Measurements from ENCODE around the gene MYG1. TPM values are rescaled to one million over a fixed set of nuclear protein-coding genes. Genes with fewer than 3 reads are reported as not detected.

Gene MYG1
- polyA plus RNA-seq, 3 donors, result 49.3 to 64.3 (median 55.7) TPM

- no peak overlapping the region for H3K4me2 ChIP-seq (replicated peaks; ENCODE audit: extremely low read depth, low read length, poor library complexity, severe bottlenecking)
- intact Hi-C loops (cut with micrococcal nuclease), result loop anchor here in 1 of 2 donors (10.0 kb wide), 1 partner anchor 113 kb away; no protein-coding TSS in a partner anchor
- H3K36me3 Mint-ChIP-seq, result no peaks in the 10 kb centered on the region
- no peak overlapping the region for H3K4me3 ChIP-seq (replicated peaks in 1 of 3; ENCODE audit: low read depth in 2 of 3, low read length in 3 of 3)
- no peaks in the 10 kb centered on the region for H3K79me2 ChIP-seq (ENCODE audit: insufficient read depth, low read length)
- TF ChIP-seq CTCF (IDR thresholded peaks at IDR 0.05), result peak; percentile 57
- peaks cover 22 to 43% (median 39%) of the 10 kb centered on the region in 3 donors for H3K27me3 Mint-ChIP-seq (ENCODE audit: low read depth in 3 of 3)
- DNase-seq, result peak in 1 of 3 donors; percentile 25
- H3K4me1 Mint-ChIP-seq, result peaks cover 19% of the 10 kb centered on the region
- no peak overlapping the region for H3K27ac ChIP-seq (ENCODE audit: low read depth in 1 of 2, low read length in 2 of 2)
- no peak overlapping the region for H2AFZ ChIP-seq (ENCODE audit: insufficient read depth, low read depth, low read length, poor library complexity, severe bottlenecking)
- peaks cover 14 to 24% of the 10 kb centered on the region in 2 donors for H3K27me3 ChIP-seq (ENCODE audit: control insufficient read depth in 2 of 2, insufficient read depth in 2 of 2, low read length in 2 of 2)
- peaks cover 23 to 25% of the 10 kb centered on the region in 2 donors for H3K4me1 ChIP-seq (ENCODE audit: control insufficient read depth in 1 of 2, insufficient read depth in 2 of 2, low read length in 2 of 2)
- H3K9me3 Mint-ChIP-seq, result peaks cover 0 to 6% (median 0%) of the 10 kb centered on the region in 7 donors
- 86% methylated on average over 2 of the region's 3 CpGs for WGBS (ENCODE audit: insufficient coverage)
- H4K20me1 ChIP-seq (ENCODE audit: insufficient read depth, low read length), result no peaks in the 10 kb centered on the region
- H3K36me3 ChIP-seq (replicated peaks in 1 of 2; ENCODE audit: control insufficient read depth in 1 of 2, insufficient read depth in 2 of 2, low read length in 2 of 2), result no peaks in the 10 kb centered on the region
- peak overlapping the region in 1 of 2 donors; percentile 36 for H3K4me3 Mint-ChIP-seq
- H3K9ac ChIP-seq (ENCODE audit: insufficient read depth, low read length, poor library complexity, severe bottlenecking), result peak overlapping the region; percentile 8
- no peak overlapping the region for H3K27ac Mint-ChIP-seq
- H3K9me3 ChIP-seq (replicated peaks in 1 of 2; ENCODE audit: control insufficient read depth in 1 of 2, insufficient read depth in 1 of 2, low read length in 2 of 2), result peaks cover 0 to 4% of the 10 kb centered on the region in 2 donors
Measured at GRCh38 chr12:53327435-53328042, 28.0 kb downstream of the MYG1 start.

GRCh38 chr12:53328043-53328435 lies 28.5 kb downstream of the MYG1 start:
- 68% methylated on average over 16 of the region's 16 CpGs for WGBS (ENCODE audit: insufficient coverage)
- Mint-ChIP-seq H3K36me3 (no peaks in the 10 kb centered on the region), H3K4me3 (peak overlapping the region in 1 of 2 donors; percentile 35), H3K27ac (no peak overlapping the region), H3K9me3 (peaks cover 0 to 6% (median 0%) of the 10 kb centered on the region in 7 donors), H3K27me3 (ENCODE audit: low read depth in 3 of 3) (peaks cover 22 to 43% (median 37%) of the 10 kb centered on the region in 3 donors), H3K4me1 (peaks cover 19% of the 10 kb centered on the region)
- no peak for TF ChIP-seq CTCF (IDR thresholded peaks at IDR 0.05)
- no peaks in the 10 kb centered on the region for H3K79me2 ChIP-seq (ENCODE audit: insufficient read depth, low read length)
- H2AFZ ChIP-seq (ENCODE audit: insufficient read depth, low read depth, low read length, poor library complexity, severe bottlenecking), result no peak overlapping the region
- DNase-seq, result no peak
- H3K4me1 ChIP-seq (ENCODE audit: control insufficient read depth in 1 of 2, insufficient read depth in 2 of 2, low read length in 2 of 2), result peaks cover 23 to 25% of the 10 kb centered on the region in 2 donors
- intact Hi-C loops (cut with micrococcal nuclease), result loop anchor here in 1 of 2 donors (10.0 kb wide), 1 partner anchor 113 kb away; no protein-coding TSS in a partner anchor
- no peak overlapping the region for H3K4me2 ChIP-seq (replicated peaks; ENCODE audit: extremely low read depth, low read length, poor library complexity, severe bottlenecking)
- H3K9me3 ChIP-seq (replicated peaks in 1 of 2; ENCODE audit: control insufficient read depth in 1 of 2, insufficient read depth in 1 of 2, low read length in 2 of 2), result peaks cover 0 to 4% of the 10 kb centered on the region in 2 donors
- peak overlapping the region; percentile 8 for H3K9ac ChIP-seq (ENCODE audit: insufficient read depth, low read length, poor library complexity, severe bottlenecking)
- no peaks in the 10 kb centered on the region for H3K36me3 ChIP-seq (replicated peaks in 1 of 2; ENCODE audit: control insufficient read depth in 1 of 2, insufficient read depth in 2 of 2, low read length in 2 of 2)
- H3K27ac ChIP-seq (ENCODE audit: low read depth in 1 of 2, low read length in 2 of 2), result no peak overlapping the region
- no peaks in the 10 kb centered on the region for H4K20me1 ChIP-seq (ENCODE audit: insufficient read depth, low read length)
- no peak overlapping the region for H3K4me3 ChIP-seq (replicated peaks in 1 of 3; ENCODE audit: low read depth in 2 of 3, low read length in 3 of 3)
- H3K27me3 ChIP-seq (ENCODE audit: control insufficient read depth in 2 of 2, insufficient read depth in 2 of 2, low read length in 2 of 2), result peaks cover 14 to 24% of the 10 kb centered on the region in 2 donors
